A549 (cell line): ENCODE data around the gene ARHGEF11.

Experiments used
- CEBPB ChIP-seq, 2 experiments: fragments of >200 bp in 1 of 2; sonication (Bioruptor Twin) in 1 of 2; formaldehyde crosslinking in 1 of 2; IDR thresholded peaks; 2 replicates each; pipeline ENCODE4 v1.6.1; 2012 to 2016
- EP300 ChIP-seq, 2 experiments: fragments of >200 bp; sonication (Bioruptor Twin); formaldehyde crosslinking; IDR thresholded peaks; 2 replicates in 1 of 2; 3 replicates in 1 of 2; pipeline ENCODE4 v1.6.1; 2016 to 2017
- TF ChIP-seq, protein P1 (sequence below): fragments of >200 bp; sonication (Bioruptor Twin); formaldehyde crosslinking; IDR thresholded peaks from 3 replicates; pipeline ENCODE4 v1.5.1; 2016

DNA sequence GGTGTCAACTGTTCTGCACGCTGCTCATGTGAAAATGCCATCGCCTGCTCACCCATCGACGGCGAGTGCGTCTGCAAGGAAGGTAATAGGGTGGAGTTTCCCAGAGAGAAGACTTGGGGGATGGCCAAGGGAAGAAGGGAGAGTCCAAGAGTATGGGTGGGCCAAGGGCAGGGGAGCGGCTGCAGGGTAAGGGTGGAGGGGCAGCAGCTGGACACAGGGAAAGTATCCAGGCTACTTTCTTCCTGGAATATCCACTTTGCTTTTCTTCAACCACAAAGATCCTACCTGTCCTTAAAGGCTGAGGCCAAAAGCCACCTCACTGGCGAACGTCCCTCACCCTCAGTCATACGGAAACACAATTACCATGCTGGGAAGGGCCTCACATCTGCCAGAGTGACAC, 136.6 kb downstream of the ARHGEF11 start:
- TF ChIP-seq, protein P1, sequence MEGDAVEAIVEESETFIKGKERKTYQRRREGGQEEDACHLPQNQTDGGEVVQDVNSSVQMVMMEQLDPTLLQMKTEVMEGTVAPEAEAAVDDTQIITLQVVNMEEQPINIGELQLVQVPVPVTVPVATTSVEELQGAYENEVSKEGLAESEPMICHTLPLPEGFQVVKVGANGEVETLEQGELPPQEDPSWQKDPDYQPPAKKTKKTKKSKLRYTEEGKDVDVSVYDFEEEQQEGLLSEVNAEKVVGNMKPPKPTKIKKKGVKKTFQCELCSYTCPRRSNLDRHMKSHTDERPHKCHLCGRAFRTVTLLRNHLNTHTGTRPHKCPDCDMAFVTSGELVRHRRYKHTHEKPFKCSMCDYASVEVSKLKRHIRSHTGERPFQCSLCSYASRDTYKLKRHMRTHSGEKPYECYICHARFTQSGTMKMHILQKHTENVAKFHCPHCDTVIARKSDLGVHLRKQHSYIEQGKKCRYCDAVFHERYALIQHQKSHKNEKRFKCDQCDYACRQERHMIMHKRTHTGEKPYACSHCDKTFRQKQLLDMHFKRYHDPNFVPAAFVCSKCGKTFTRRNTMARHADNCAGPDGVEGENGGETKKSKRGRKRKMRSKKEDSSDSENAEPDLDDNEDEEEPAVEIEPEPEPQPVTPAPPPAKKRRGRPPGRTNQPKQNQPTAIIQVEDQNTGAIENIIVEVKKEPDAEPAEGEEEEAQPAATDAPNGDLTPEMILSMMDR, result no peak
- TF ChIP-seq CEBPB (IDR thresholded peaks at IDR 0.05) (no peak), EP300 (IDR thresholded peaks at IDR 0.05) (no peak)
